ENCODE results near the gene MCF2L. TPM values are rescaled to one million over a fixed set of nuclear protein-coding genes. Genes with fewer than 3 reads are reported as not detected.
"Not testable (repeated sequence)": the region's sequence is repeated elsewhere in the genome, so short reads cannot be mapped to it uniquely, and the experiment has no call there.

The MCF2L gene
- polyA plus RNA-seq, 1 donor from 2014 or later: 88.0 TPM

DNA sequence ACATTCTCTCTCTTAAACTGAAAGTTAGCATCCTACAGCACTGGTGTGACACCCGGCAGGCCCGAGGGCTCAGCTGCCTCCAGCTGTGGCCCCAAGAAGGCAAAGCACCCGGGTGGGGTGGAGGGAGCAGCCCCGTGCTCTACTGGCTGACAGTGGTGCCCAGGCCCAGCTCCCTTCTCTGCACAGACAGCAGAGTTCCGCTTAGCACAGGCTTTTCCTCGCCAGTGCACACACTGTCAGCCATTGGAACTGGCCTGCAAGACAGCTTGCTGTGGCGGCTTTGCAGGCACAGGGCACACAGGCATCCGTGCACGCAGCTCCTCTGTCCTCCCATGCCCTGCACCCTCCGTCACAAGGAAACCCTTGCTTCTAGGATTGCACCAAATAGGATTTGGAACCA, 133.3 kb downstream of the MCF2L start:
- H3K4me3 ChIP-seq (ENCODE audit: low read length); H3K9me2 ChIP-seq (ENCODE audit: insufficient read depth, low read length); H3F3A ChIP-seq (ENCODE audit: insufficient read depth, low read length, poor library complexity, severe bottlenecking); H2AFZ ChIP-seq (ENCODE audit: low read depth, low read length); H3K9me3 ChIP-seq (ENCODE audit: low read length); H3K79me2 ChIP-seq (replicated peaks; ENCODE audit: insufficient read depth, low read length); H3K27me3 ChIP-seq (ENCODE audit: insufficient read depth, low read depth, low read length); H3K4me2 ChIP-seq (ENCODE audit: low read length); H4K20me1 ChIP-seq (ENCODE audit: insufficient read depth); H3K9ac ChIP-seq (ENCODE audit: low read length); H3K27ac ChIP-seq (ENCODE audit: low read length); H3K36me3 ChIP-seq (ENCODE audit: insufficient read depth, low read length): not testable (repeated sequence)
- peak; percentile 7 for TF ChIP-seq POLR2AphosphoS5 (IDR thresholded peaks at IDR 0.05)

DNA sequence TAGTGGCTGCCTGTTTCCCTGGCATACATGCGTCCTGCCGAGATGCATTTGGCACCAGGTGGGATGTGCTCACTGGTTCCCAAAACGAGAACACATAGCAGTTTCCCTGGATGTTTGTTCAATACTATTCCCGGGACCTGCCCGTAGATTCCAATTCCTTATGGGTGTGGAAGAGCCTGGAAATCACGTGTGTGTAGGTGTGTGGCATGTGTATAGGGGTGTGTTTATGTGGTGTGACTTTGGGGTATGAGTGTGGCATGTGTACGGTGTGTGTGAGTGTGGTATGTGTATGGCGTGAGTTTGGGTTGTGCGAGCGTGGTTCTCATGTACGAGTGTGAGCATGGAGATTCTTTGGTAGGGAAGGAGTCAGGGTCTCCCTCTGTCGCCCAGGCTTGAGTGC, 133.7 kb downstream of the MCF2L start:
- Histone ChIP-seq H3K27me3 (ENCODE audit: insufficient read depth, low read depth, low read length) (no peaks in the 10 kb centered on the region), H3K27ac (ENCODE audit: low read length) (no peak overlapping the region), H3K9me2 (ENCODE audit: insufficient read depth, low read length) (no peaks in the 10 kb centered on the region), H3K79me2 (replicated peaks; ENCODE audit: insufficient read depth, low read length) (no peaks in the 10 kb centered on the region), H2AFZ (ENCODE audit: low read depth, low read length) (no peak overlapping the region), H3K36me3 (ENCODE audit: insufficient read depth, low read length) (peaks cover 9% of the 10 kb centered on the region), H3K4me3 (ENCODE audit: low read length) (no peak overlapping the region), H3F3A (ENCODE audit: insufficient read depth, low read length, poor library complexity, severe bottlenecking) (peaks cover 6% of the 10 kb centered on the region), H3K9ac (ENCODE audit: low read length) (no peak overlapping the region), H3K4me2 (ENCODE audit: low read length) (no peak overlapping the region), H3K9me3 (ENCODE audit: low read length) (no peaks in the 10 kb centered on the region), H4K20me1 (ENCODE audit: insufficient read depth) (no peaks in the 10 kb centered on the region)
- no peak for TF ChIP-seq SMC3 (conservative IDR thresholded peaks at IDR 0.05; ENCODE audit: poor library complexity)

DNA sequence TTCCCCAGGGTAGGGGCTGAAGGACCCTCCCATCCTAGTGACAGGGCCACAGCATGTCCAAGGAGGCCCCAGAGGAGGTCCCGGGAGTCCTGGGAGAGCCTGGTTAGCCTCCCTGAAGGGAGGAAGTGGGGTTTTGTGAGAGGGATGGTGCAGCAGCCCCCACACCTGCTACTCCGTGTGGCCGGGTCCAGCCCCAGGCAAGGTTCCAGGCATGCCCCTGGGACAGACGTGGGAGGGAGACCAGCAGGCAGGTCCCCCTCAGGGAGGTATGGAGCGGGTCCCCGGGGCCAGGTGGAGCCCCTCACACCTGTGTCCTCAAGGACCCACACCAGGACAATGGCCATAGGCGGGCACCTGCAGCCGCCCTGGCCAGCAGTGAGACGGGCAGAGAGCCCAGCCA, 134.6 kb downstream of the MCF2L start:
- Histone ChIP-seq H3K36me3 (ENCODE audit: insufficient read depth, low read length) (peaks cover 5% of the 10 kb centered on the region), H2AFZ (ENCODE audit: low read depth, low read length) (no peak overlapping the region), H3F3A (ENCODE audit: insufficient read depth, low read length, poor library complexity, severe bottlenecking) (peaks cover 4% of the 10 kb centered on the region), H3K9me2 (ENCODE audit: insufficient read depth, low read length) (no peaks in the 10 kb centered on the region), H3K4me2 (ENCODE audit: low read length) (no peak overlapping the region), H3K9ac (ENCODE audit: low read length) (no peak overlapping the region), H3K9me3 (ENCODE audit: low read length) (no peaks in the 10 kb centered on the region), H4K20me1 (ENCODE audit: insufficient read depth) (no peaks in the 10 kb centered on the region), H3K79me2 (replicated peaks; ENCODE audit: insufficient read depth, low read length) (no peaks in the 10 kb centered on the region), H3K4me3 (ENCODE audit: low read length) (no peak overlapping the region), H3K27me3 (ENCODE audit: insufficient read depth, low read depth, low read length) (no peaks in the 10 kb centered on the region), H3K27ac (ENCODE audit: low read length) (no peak overlapping the region)
- TF ChIP-seq TAF1 (IDR thresholded peaks at IDR 0.05; ENCODE audit: low read depth) (no peak), EZH2 (IDR thresholded peaks at IDR 0.05; ENCODE audit: borderline replicate concordance, insufficient read depth, low read length, poor library complexity, severe bottlenecking) (no peak), POLR2AphosphoS5 (IDR thresholded peaks at IDR 0.05) (no peak), EP300 (conservative IDR thresholded peaks at IDR 0.05; ENCODE audit: poor library complexity, severe bottlenecking) (no peak), RAD21 (conservative IDR thresholded peaks at IDR 0.05) (no peak), SMC3 (conservative IDR thresholded peaks at IDR 0.05; ENCODE audit: poor library complexity) (no peak), MXI1 (conservative IDR thresholded peaks at IDR 0.05; ENCODE audit: poor library complexity, severe bottlenecking) (no peak)
- TF ChIP-seq, protein P1, sequence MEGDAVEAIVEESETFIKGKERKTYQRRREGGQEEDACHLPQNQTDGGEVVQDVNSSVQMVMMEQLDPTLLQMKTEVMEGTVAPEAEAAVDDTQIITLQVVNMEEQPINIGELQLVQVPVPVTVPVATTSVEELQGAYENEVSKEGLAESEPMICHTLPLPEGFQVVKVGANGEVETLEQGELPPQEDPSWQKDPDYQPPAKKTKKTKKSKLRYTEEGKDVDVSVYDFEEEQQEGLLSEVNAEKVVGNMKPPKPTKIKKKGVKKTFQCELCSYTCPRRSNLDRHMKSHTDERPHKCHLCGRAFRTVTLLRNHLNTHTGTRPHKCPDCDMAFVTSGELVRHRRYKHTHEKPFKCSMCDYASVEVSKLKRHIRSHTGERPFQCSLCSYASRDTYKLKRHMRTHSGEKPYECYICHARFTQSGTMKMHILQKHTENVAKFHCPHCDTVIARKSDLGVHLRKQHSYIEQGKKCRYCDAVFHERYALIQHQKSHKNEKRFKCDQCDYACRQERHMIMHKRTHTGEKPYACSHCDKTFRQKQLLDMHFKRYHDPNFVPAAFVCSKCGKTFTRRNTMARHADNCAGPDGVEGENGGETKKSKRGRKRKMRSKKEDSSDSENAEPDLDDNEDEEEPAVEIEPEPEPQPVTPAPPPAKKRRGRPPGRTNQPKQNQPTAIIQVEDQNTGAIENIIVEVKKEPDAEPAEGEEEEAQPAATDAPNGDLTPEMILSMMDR (IDR thresholded peaks at IDR 0.05; ENCODE audit: poor library complexity, severe bottlenecking): no peak
- TF ChIP-seq, protein P2, sequence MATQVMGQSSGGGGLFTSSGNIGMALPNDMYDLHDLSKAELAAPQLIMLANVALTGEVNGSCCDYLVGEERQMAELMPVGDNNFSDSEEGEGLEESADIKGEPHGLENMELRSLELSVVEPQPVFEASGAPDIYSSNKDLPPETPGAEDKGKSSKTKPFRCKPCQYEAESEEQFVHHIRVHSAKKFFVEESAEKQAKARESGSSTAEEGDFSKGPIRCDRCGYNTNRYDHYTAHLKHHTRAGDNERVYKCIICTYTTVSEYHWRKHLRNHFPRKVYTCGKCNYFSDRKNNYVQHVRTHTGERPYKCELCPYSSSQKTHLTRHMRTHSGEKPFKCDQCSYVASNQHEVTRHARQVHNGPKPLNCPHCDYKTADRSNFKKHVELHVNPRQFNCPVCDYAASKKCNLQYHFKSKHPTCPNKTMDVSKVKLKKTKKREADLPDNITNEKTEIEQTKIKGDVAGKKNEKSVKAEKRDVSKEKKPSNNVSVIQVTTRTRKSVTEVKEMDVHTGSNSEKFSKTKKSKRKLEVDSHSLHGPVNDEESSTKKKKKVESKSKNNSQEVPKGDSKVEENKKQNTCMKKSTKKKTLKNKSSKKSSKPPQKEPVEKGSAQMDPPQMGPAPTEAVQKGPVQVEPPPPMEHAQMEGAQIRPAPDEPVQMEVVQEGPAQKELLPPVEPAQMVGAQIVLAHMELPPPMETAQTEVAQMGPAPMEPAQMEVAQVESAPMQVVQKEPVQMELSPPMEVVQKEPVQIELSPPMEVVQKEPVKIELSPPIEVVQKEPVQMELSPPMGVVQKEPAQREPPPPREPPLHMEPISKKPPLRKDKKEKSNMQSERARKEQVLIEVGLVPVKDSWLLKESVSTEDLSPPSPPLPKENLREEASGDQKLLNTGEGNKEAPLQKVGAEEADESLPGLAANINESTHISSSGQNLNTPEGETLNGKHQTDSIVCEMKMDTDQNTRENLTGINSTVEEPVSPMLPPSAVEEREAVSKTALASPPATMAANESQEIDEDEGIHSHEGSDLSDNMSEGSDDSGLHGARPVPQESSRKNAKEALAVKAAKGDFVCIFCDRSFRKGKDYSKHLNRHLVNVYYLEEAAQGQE (IDR thresholded peaks at IDR 0.05; ENCODE audit: borderline replicate concordance): no peak

Data from neural cell (in vitro differentiated cells).